Motor neuron (in vitro differentiated cells): ENCODE measurements around the gene SENP5. TPM values are rescaled to one million over a fixed set of nuclear protein-coding genes. Genes with fewer than 3 reads are reported as not detected.
"Not testable (repeated sequence)": the region's sequence is repeated elsewhere in the genome, so short reads cannot be mapped to it uniquely, and the experiment has no call there.

Experiments
- ATAC-seq, 8 experiments: fragments of 200-7000 bp; cut with Tn5 transposase; replicated peaks in 6 of 8; 2 replicates each; pipeline ENCODE4 v1.8.0; 2021; ENCODE audit warnings: mild to moderate bottlenecking in 8 of 8, moderate library complexity in 8 of 8
- H3K27ac ChIP-seq, 2 donors: fragments of 250-450 bp; sonication (Bioruptor Pico); 2 replicates each; pipeline ENCODE4 v1.9.0; 2021; ENCODE audit warnings: antibody characterized with exemption in 2 of 2, mild to moderate bottlenecking in 2 of 2, moderate library complexity in 1 of 2
- H3K4me1 ChIP-seq, 2 donors: fragments of 250-450 bp; sonication (Bioruptor Pico); replicated peaks in 1 of 2; 2 replicates each; pipeline ENCODE4 v1.6.1; 2021; ENCODE audit warnings: antibody characterized with exemption in 2 of 2, mild to moderate bottlenecking in 2 of 2, moderate library complexity in 1 of 2
- H3K4me3 ChIP-seq, 5 donors: fragments of 250-450 bp; sonication (Bioruptor Pico); 2 replicates each; pipeline ENCODE4 v1.9.0; 2021; ENCODE audit warnings: antibody characterized with exemption in 5 of 5, mild to moderate bottlenecking in 5 of 5, moderate library complexity in 4 of 5
- WGBS, 10 experiments: fragments of 450-650 bp; shearing (Covaris generic); methylation state at CpG; one replicate each; pipeline ENCODE4 v1.0.0; 2022; 5-methylcytosine and 5-hydroxymethylcytosine counted together
- in situ Hi-C, 9 experiments: fragments of 400-800 bp; cut with MboI; loops; one replicate each; pipeline ENCODE4 v1.15.0; 2021; ENCODE audit warnings: low sequenced_read_pairs in 9 of 9, low pct_unique_long_range_greater_than_20kb in 2 of 9; ENCODE audit not compliant: unreplicated experiment in 9 of 9
- total RNA-seq, 8 experiments: library from RNA; unstranded; fragments of 300-600 nt; gene quantifications; 2 replicates each; pipeline versions ENCODE4 v1.2.3 to v1.2.4, GENCODE V29; 2022

The SENP5 gene
- total RNA-seq, 8 experiments from 2014 or later = 26.0 to 37.4 (median 31.6) TPM

- in situ Hi-C loops = no loop called here
- Histone ChIP-seq H3K27ac (no peak overlapping the region), H3K4me1 (no peaks in the 10 kb centered on the region), H3K4me3 (no peak overlapping the region)
- WGBS, 10 experiments = 23 to 100% (median 60%) methylated on average over 1 to 8 of the region's 11 CpGs; no CpG with 5 or more reads in 1 of the 10 experiments
- peak in 3 of 8 experiments; percentile 83 to 95 (median 94) for ATAC-seq
Observed at GRCh38 chr3:196849180-196849741, 18.5 kb upstream of the SENP5 start.

- H3K4me3 ChIP-seq, H3K4me1 ChIP-seq, H3K27ac ChIP-seq, ATAC-seq, in situ Hi-C loops: not testable (repeated sequence)
- WGBS, 10 experiments = 56 to 100% (median 87%) methylated on average over 2 to 8 of the region's 8 CpGs
Observed at GRCh38 chr3:196863000-196863399, 4.7 kb upstream of the SENP5 start.

- in situ Hi-C loops = no loop called here
- Histone ChIP-seq H3K4me3 (peak overlapping the region; percentile 72 to 100 (median 97)), H3K27ac (peak overlapping the region; percentile 90 to 96), H3K4me1 (peaks cover 11% of the 10 kb centered on the region in 2 donors)
- WGBS, 10 experiments = 0 to 60% (median 28%) methylated on average over 2 to 6 of the region's 6 CpGs
- ATAC-seq = peak in 7 of 8 experiments; percentile 1 to 6 (median 2)
Observed at GRCh38 chr3:196867155-196867506, 589 bp upstream of the SENP5 start.

- in situ Hi-C loops = no loop called here
- peak overlapping the region; percentile 72 to 100 (median 97) for H3K4me3 ChIP-seq
- peak overlapping the region; percentile 90 to 96 for H3K27ac ChIP-seq
- peak; percentile 2 to 49 (median 18) for ATAC-seq
- 0 to 3% (median 0%) methylated on average over 1 to 18 of the region's 29 CpGs; no CpG with 5 or more reads in 2 of the 10 experiments for WGBS, 10 experiments
- H3K4me1 ChIP-seq = peaks cover 11% of the 10 kb centered on the region in 2 donors
Observed at GRCh38 chr3:196868297-196868661, 559 bp downstream of the SENP5 start.

- H3K4me3 ChIP-seq = no peak overlapping the region
- ATAC-seq = no peak
- peaks cover 7% of the 10 kb centered on the region in 2 donors for H3K4me1 ChIP-seq
- WGBS, 10 experiments = 56 to 100% (median 93%) methylated on average over 1 to 4 of the region's 4 CpGs; no CpG with 5 or more reads in 2 of the 10 experiments
- in situ Hi-C loops = no loop called here
- no peak overlapping the region for H3K27ac ChIP-seq
Observed at GRCh38 chr3:196872316-196872715, 4.6 kb downstream of the SENP5 start.

GRCh38 chr3:196874511-196875094 is 6.9 kb downstream of the SENP5 start:
- 72 to 100% (median 98%) methylated on average over 1 to 6 of the region's 7 CpGs; no CpG with 5 or more reads in 2 of the 10 experiments for WGBS, 10 experiments

GRCh38 chr3:196875258-196875657 is 7.5 kb downstream of the SENP5 start:
- ATAC-seq = no peak
- H3K27ac ChIP-seq = no peak overlapping the region
- 77 to 100% (median 95%) methylated on average over 2 of the region's 2 CpGs for WGBS, 10 experiments

More at GRCh38 chr3:196874511-196875094, 6.9 kb downstream of the SENP5 start:
- in situ Hi-C loops, ATAC-seq, H3K4me3 ChIP-seq, H3K4me1 ChIP-seq, H3K27ac ChIP-seq: not testable (repeated sequence)

GRCh38 chr3:196883361-196883760 is 15.6 kb downstream of the SENP5 start:
- in situ Hi-C loops = no loop called here
- WGBS, 10 experiments = 83 to 98% (median 87%) methylated on average over 1 to 4 of the region's 4 CpGs; no CpG with 5 or more reads in 4 of the 10 experiments
- no peak overlapping the region for H3K27ac ChIP-seq
- H3K4me1 ChIP-seq = no peaks in the 10 kb centered on the region
- no peak for ATAC-seq
- no peak overlapping the region for H3K4me3 ChIP-seq

More at GRCh38 chr3:196875258-196875657, 7.5 kb downstream of the SENP5 start:
- Histone ChIP-seq H3K4me3 (no peak overlapping the region), H3K4me1 (no peaks in the 10 kb centered on the region)
- in situ Hi-C loops = no loop called here

GRCh38 chr3:196886144-196886543 is 18.4 kb downstream of the SENP5 start:
- in situ Hi-C loops = no loop called here
- ATAC-seq = peak in 1 of 8 experiments; percentile 18
- WGBS, 10 experiments = 20 to 96% (median 66%) methylated on average over 1 to 4 of the region's 4 CpGs; no CpG with 5 or more reads in 4 of the 10 experiments
- Histone ChIP-seq H3K27ac (no peak overlapping the region), H3K4me1 (peaks cover 3 to 7% of the 10 kb centered on the region in 2 donors), H3K4me3 (no peak overlapping the region)

- WGBS, 10 experiments = 44 to 100% (median 87%) methylated on average over 2 to 6 of the region's 6 CpGs
- peaks cover 3 to 7% of the 10 kb centered on the region in 2 donors for H3K4me1 ChIP-seq
- in situ Hi-C loops = no loop called here
- no peak overlapping the region for H3K4me3 ChIP-seq
- ATAC-seq = peak in 5 of 8 experiments; percentile 21 to 77 (median 50)
- no peak overlapping the region for H3K27ac ChIP-seq
Observed at GRCh38 chr3:196889844-196890708, 22.4 kb downstream of the SENP5 start.

GRCh38 chr3:196894557-196895295 is 27.0 kb downstream of the SENP5 start:
- ATAC-seq = no peak
- H3K4me1 ChIP-seq = peaks cover 3 to 7% of the 10 kb centered on the region in 2 donors
- H3K4me3 ChIP-seq = no peak overlapping the region
- H3K27ac ChIP-seq = no peak overlapping the region
- WGBS, 10 experiments = 77 to 100% (median 94%) methylated on average over 5 to 12 of the region's 13 CpGs
- in situ Hi-C loops = no loop called here

GRCh38 chr3:196896229-196896628 is 28.5 kb downstream of the SENP5 start:
- 60 to 100% (median 94%) methylated on average over 1 to 3 of the region's 6 CpGs; no CpG with 5 or more reads in 2 of the 10 experiments for WGBS, 10 experiments
- H3K4me3 ChIP-seq = no peak overlapping the region
- H3K27ac ChIP-seq = no peak overlapping the region
- in situ Hi-C loops = no loop called here
- ATAC-seq = no peak
- no peaks in the 10 kb centered on the region for H3K4me1 ChIP-seq
